HEK293 (cell line): ENCODE measurements around the gene ARMH3.

Source experiments
- CTCF ChIA-PET: fragments of 350-600 bp; formaldehyde crosslinking; extraction: SDS; loops from one replicate; lab custom pipeline; 2021; ENCODE audit warnings: antibody characterized with exemption; lab: Yijun Ruan, JAX
- POLR2A ChIA-PET: fragments of 300-600 bp; formaldehyde crosslinking; extraction: SDS; loops from one replicate; lab custom pipeline; 2020; ENCODE audit warnings: antibody characterized with exemption, inconsistent platforms; lab: Yijun Ruan, JAX
- H3K27ac ChIP-seq: fragments of 200-500 bp; sonication (Bioruptor generic); 2 replicates; pipeline ENCODE4 v1.5.1; 2014; ENCODE audit warnings: low read depth, low read length, control low read depth, inconsistent platforms; ENCODE audit errors: extremely low read depth
- H3K36me3 ChIP-seq, 2 experiments: fragments of 200-500 bp in 1 of 2; sonication (Bioruptor generic) in 1 of 2; 1 replicate in 1 of 2; 2 replicates in 1 of 2; pipeline ENCODE4 v1.5.1; 2014 to 2017; ENCODE audit warnings: inconsistent platforms in 2 of 2, low read length in 2 of 2; ENCODE audit not compliant: control insufficient read depth in 2 of 2, insufficient read depth in 1 of 2
- H3K4me1 ChIP-seq: fragments of 200-500 bp; sonication (Bioruptor generic); 2 replicates; pipeline ENCODE4 v1.5.1; 2014; ENCODE audit warnings: mild to moderate bottlenecking, low read length, inconsistent platforms; ENCODE audit not compliant: control insufficient read depth, insufficient read depth
- H3K4me3 ChIP-seq: 2 replicates; pipeline ENCODE4 v1.5.1; 2011; ENCODE audit warnings: low read depth, mild to moderate bottlenecking, control low read depth, low read length, moderate library complexity
- H3K9me3 ChIP-seq: fragments of 200-500 bp; sonication (Bioruptor generic); 2 replicates; pipeline ENCODE4 v1.5.1; 2014; ENCODE audit warnings: low read depth, low read length, inconsistent platforms; ENCODE audit not compliant: control insufficient read depth, insufficient read depth
- BCL11A ChIP-seq: fragments of 450-650 bp; formaldehyde crosslinking; IDR thresholded peaks from 2 replicates; pipeline ENCODE4 v1.5.1; 2016; ENCODE audit warnings: low read depth, missing biosample characterization, missing genetic modification characterization
- IKZF3 ChIP-seq: fragments of 450-650 bp; IDR thresholded peaks from 2 replicates; pipeline ENCODE4 v1.5.0; 2018; ENCODE audit warnings: missing biosample characterization, mild to moderate bottlenecking, missing genetic modification characterization, moderate library complexity
- KLF1 ChIP-seq: fragments of 450-650 bp; formaldehyde crosslinking; IDR thresholded peaks from 2 replicates; pipeline ENCODE4 v1.5.1; 2016; ENCODE audit warnings: missing biosample characterization, missing genetic modification characterization
- KLF16 ChIP-seq: fragments of 450-650 bp; formaldehyde crosslinking; IDR thresholded peaks from 2 replicates; pipeline ENCODE4 v1.5.1; 2017; ENCODE audit warnings: missing biosample characterization, missing genetic modification characterization
- PRDM10 ChIP-seq: fragments of 450-650 bp; formaldehyde crosslinking; IDR thresholded peaks from 2 replicates; pipeline ENCODE4 v1.5.1; 2016; ENCODE audit warnings: missing biosample characterization, missing genetic modification characterization
- ZBTB44 ChIP-seq: fragments of 450-650 bp; IDR thresholded peaks from 2 replicates; pipeline ENCODE4 v1.5.1; 2018; ENCODE audit warnings: missing biosample characterization, mild to moderate bottlenecking, missing genetic modification characterization
- ZBTB7A ChIP-seq: fragments of 450-650 bp; formaldehyde crosslinking; IDR thresholded peaks from 2 replicates; pipeline ENCODE4 v1.5.1; 2016; ENCODE audit warnings: low read depth, missing biosample characterization, missing genetic modification characterization
- ZNF121 ChIP-seq: fragments of 450-650 bp; formaldehyde crosslinking; IDR thresholded peaks from 2 replicates; pipeline ENCODE4 v1.5.1; 2016; ENCODE audit warnings: missing biosample characterization, missing genetic modification characterization
- ZNF266 ChIP-seq: fragments of 450-650 bp; formaldehyde crosslinking; IDR thresholded peaks from 2 replicates; pipeline ENCODE4 v1.5.1; 2016; ENCODE audit warnings: missing biosample characterization, missing genetic modification characterization, low read depth
- ZNF354C ChIP-seq: fragments of 450-650 bp; formaldehyde crosslinking; IDR thresholded peaks from 2 replicates; pipeline ENCODE4 v1.5.1; 2016; ENCODE audit warnings: missing biosample characterization, missing genetic modification characterization, low read depth, borderline replicate concordance
- ZNF404 ChIP-seq: fragments of 450-650 bp; formaldehyde crosslinking; IDR thresholded peaks from 2 replicates; pipeline ENCODE4 v1.5.1; 2017; ENCODE audit warnings: missing biosample characterization, missing genetic modification characterization
- ZNF501 ChIP-seq: fragments of 450-650 bp; formaldehyde crosslinking; IDR thresholded peaks from 2 replicates; pipeline ENCODE4 v1.5.1; 2016; ENCODE audit warnings: missing biosample characterization, missing genetic modification characterization
- ZNF510 ChIP-seq: fragments of 450-650 bp; formaldehyde crosslinking; IDR thresholded peaks from 2 replicates; pipeline ENCODE4 v1.5.1; 2018; ENCODE audit warnings: mild to moderate bottlenecking, missing genetic modification characterization, missing biosample characterization; ENCODE audit not compliant: insufficient replicate concordance
- ZNF600 ChIP-seq: fragments of 450-650 bp; formaldehyde crosslinking; IDR thresholded peaks from 2 replicates; pipeline ENCODE4 v1.5.1; 2016; ENCODE audit warnings: missing biosample characterization, missing genetic modification characterization
- ZNF639 ChIP-seq: fragments of 450-650 bp; formaldehyde crosslinking; IDR thresholded peaks from 2 replicates; pipeline ENCODE4 v1.5.1; 2016; ENCODE audit warnings: missing biosample characterization, missing genetic modification characterization
- ZNF664 ChIP-seq: fragments of 450-650 bp; formaldehyde crosslinking; IDR thresholded peaks from 2 replicates; pipeline ENCODE4 v1.5.1; 2016; ENCODE audit warnings: missing biosample characterization, missing genetic modification characterization
- ZNF747 ChIP-seq: fragments of 450-650 bp; formaldehyde crosslinking; IDR thresholded peaks from 2 replicates; pipeline ENCODE4 v1.5.1; 2016; ENCODE audit warnings: missing biosample characterization, missing genetic modification characterization
- ZNF76 ChIP-seq: fragments of 450-650 bp; formaldehyde crosslinking; IDR thresholded peaks from 2 replicates; pipeline ENCODE4; 2016; ENCODE audit warnings: low read depth, missing biosample characterization, missing genetic modification characterization, borderline replicate concordance
- ZNF837 ChIP-seq: fragments of 450-650 bp; formaldehyde crosslinking; IDR thresholded peaks from 2 replicates; pipeline ENCODE4 v1.5.1; 2016; ENCODE audit warnings: missing biosample characterization, missing genetic modification characterization
- ZSCAN18 ChIP-seq: fragments of 450-650 bp; formaldehyde crosslinking; IDR thresholded peaks from 2 replicates; pipeline ENCODE4 v1.5.1; 2016; ENCODE audit warnings: missing biosample characterization, missing genetic modification characterization
- ZSCAN23 ChIP-seq: fragments of 450-650 bp; formaldehyde crosslinking; IDR thresholded peaks from 2 replicates; pipeline ENCODE4 v1.5.1; 2016; ENCODE audit warnings: missing biosample characterization, missing genetic modification characterization

ARMH3 gene

GRCh38 chr10:101906586-101907183 is 149.3 kb downstream of the ARMH3 start:
- CTCF ChIA-PET = interaction anchor here (0.6 to 2.9 kb wide), 6 partner anchors 12 to 888 kb away, joined by 3 to 9 read pairs (median 4); no protein-coding TSS in a partner anchor
- H3K4me1 ChIP-seq = 0 out of 2 replicates have a peak, but pooled peaks cover 2% of the 10 kb centered on the region
- POLR2A ChIA-PET = no interaction called here

GRCh38 chr10:101905251-101905650 is 150.7 kb downstream of the ARMH3 start:
- H3K4me1 ChIP-seq = 0 out of 2 replicates have a peak, but pooled peaks cover 2% of the 10 kb centered on the region
- CTCF ChIA-PET = interaction anchor here (1.1 kb wide), 1 partner anchor 64 kb away, joined by 3 read pairs; no protein-coding TSS in a partner anchor

More at GRCh38 chr10:101906586-101907183, 149.3 kb downstream of the ARMH3 start:
- no peak overlapping the region for H3K4me3 ChIP-seq
- no peak for TF ChIP-seq KLF16 (tag by site-specific recombination)
- no peak for TF ChIP-seq ZNF76 (tag by site-specific recombination)
- TF ChIP-seq ZBTB7A (tag by site-specific recombination) = no peak
- TF ChIP-seq ZNF510 = no peak
- no peak for TF ChIP-seq ZBTB44
- no peak for TF ChIP-seq KLF1
- TF ChIP-seq IKZF3 = no peak
- TF ChIP-seq ZNF501 = no peak
- no peak for TF ChIP-seq ZNF639
- peaks cover 0 to 9% of the 10 kb centered on the region in 2 experiments; a peak in 2 of 3 replicates for H3K36me3 ChIP-seq
- no peak overlapping the region for H3K27ac ChIP-seq
- H3K9me3 ChIP-seq = no peaks in the 10 kb centered on the region

More at GRCh38 chr10:101905251-101905650, 150.7 kb downstream of the ARMH3 start:
- no peak overlapping the region for H3K27ac ChIP-seq
- TF ChIP-seq ZSCAN18 (tag by site-specific recombination) (no peak), ZNF664 (tag by site-specific recombination) (no peak), BCL11A (tag by site-specific recombination) (no peak), ZNF600 (tag by site-specific recombination) (no peak), ZNF747 (tag by site-specific recombination) (no peak), ZNF266 (no peak), ZSCAN23 (tag by site-specific recombination) (no peak), ZNF837 (tag by site-specific recombination) (no peak), ZNF121 (tag by site-specific recombination) (no peak), PRDM10 (tag by site-specific recombination) (no peak), ZNF354C (tag by site-specific recombination) (no peak), ZNF404 (tag by site-specific recombination) (no peak)
- TF ChIP-seq, all 188 proteins: peak for 0
- POLR2A ChIA-PET = no interaction called here
- Histone ChIP-seq H3K36me3 (peaks cover 0 to 3% of the 10 kb centered on the region in 2 experiments; a peak in 2 of 3 replicates), H3K4me3 (no peak overlapping the region), H3K9me3 (no peaks in the 10 kb centered on the region)
